GM21723 (cell line): ENCODE data around the gene TTC16.
"Not testable (repeated sequence)": the region's sequence is repeated elsewhere in the genome, so short reads cannot be mapped to it uniquely, and the experiment has no call there.

Experiments
- ATAC-seq: cut with Tn5 transposase; IDR thresholded peaks from one replicate; pipeline ENCODE4 v1.9.1; 2021; ENCODE audit warnings: mild to moderate bottlenecking, moderate library complexity; ENCODE audit not compliant: unreplicated experiment

TTC16 gene

DNA sequence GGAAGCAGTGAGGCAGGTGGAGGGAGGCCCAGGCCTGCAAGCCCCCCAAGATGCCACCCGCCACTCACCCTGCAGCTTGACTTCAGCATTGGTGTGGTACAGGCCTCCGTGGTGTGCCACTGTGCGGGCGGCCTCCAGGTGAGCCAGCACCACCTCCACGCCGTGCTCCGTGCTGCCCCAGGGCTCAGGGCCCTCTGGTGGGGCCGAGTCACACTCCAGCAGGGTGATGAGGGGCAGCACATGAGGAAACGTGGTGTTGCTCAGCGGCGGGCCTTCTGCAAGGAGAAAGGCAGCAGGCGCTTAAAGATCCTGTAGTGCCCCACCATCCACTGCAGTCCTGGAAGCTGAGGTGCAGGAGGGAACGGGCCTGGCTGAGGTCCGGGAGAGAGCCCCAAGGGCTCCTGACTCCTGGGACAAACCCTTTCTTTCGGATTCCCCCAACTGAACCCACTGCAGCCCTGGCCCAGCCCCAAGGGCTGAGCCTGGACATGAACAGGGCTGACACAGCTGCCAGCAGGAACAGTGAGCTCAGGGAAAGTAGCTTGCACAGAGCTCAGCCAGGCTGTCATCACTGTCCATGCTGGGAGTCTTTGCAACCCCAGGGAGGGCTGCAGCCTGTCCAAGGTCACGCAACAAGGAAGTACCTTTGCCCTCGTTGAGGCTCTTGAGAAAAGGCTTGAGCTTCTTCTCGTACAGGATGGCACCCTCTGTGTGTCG is 23.9 kb downstream of the TTC16 start:
- no peak for ATAC-seq

DNA sequence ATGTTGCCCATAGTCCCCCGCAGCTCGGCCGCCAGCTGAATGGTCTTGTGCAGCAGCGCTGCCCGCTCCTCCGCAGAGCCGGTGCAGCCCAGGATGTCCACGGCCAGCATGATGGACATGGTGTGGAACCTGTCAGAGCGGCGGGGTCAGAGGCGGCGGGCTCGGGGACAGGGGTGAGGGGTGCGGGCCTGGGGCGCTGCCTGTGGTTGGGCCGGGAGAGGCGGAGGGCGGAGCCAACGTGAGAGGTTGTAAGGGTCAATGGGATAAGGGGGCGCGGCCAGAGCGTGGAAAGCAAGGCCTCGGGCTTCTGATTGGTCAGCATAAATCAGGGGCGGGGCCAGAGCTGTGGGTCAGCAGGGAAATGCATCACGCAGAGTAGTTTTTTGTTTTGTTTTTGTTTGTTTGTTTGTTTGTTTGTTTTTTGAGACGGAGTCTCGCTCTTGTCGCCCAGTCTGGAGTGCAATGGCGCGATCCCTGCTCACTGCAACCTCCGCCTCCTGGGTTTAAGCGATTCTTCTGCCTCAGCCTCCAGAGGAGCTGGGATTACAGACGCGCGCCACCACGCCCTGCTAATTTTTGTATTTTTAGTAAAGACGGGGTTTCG is 26.1 kb downstream of the TTC16 start:
- ATAC-seq, result no peak

DNA sequence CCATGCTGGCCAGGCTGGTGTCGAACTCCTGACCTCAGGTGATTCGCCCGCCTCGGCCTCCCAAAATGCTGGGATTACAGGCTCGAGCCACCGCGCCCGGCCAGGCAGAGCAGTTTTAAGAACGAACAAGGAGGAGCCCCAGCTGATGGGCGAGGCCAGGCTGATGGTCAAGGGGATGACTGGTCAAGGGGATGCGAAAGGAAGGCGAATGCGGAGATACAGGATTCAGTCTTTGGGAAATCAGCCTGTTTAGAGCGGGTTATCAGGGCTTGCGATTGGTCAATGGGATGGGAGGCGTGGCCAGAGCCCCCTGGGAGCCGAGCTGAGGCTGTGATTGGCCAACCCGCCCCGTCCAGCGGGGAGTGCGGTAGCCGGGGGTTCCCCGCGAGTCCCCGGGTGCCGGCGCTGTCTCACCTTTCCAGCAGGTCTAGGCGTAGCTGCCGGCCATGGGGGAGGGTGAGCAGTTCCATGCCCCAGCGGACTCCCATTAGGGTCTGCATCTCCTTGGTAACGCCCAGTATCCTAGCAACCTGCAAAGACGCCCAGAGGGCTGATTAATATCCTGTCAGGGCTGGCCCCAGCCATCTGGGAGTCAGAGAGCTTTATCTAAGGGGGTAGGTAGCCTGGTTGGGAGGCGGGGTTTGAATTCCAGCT is 26.7 kb downstream of the TTC16 start:
- ATAC-seq, result no peak

DNA sequence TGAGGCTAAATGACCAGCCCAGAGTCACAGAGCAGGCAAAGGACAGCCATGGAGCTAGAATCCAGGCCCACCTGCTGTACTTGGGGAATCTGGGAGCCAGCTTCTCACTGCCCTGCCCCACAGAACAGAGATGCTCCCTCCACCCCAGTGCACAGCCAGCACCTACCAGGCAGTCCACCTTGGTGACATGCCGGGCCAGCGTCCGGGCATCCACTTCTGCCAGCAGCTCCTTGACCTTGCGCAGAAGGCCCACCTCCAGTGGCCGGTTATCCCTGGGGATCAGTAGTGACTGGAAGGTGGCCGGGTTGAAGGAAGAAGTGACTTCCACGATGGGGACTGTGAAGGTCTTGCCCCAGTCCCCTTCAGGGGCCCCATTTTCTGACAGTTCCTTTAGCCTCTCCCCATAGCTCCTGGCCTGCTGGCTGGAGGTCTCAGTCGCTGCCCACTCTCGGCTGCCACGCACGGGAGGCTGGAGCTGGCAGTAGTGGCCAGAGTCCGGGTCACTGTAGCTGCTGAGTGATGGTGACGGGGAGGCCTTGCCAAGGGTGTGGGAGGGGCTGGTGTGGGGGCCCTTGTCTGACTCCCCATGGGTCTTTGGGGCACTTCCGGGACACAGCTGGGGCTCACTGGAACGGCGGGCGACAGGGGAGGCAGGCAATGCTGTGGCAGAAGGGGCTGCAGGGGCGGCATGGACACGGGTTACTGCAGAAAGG is 28.7 kb downstream of the TTC16 start:
- ATAC-seq, result no peak

DNA sequence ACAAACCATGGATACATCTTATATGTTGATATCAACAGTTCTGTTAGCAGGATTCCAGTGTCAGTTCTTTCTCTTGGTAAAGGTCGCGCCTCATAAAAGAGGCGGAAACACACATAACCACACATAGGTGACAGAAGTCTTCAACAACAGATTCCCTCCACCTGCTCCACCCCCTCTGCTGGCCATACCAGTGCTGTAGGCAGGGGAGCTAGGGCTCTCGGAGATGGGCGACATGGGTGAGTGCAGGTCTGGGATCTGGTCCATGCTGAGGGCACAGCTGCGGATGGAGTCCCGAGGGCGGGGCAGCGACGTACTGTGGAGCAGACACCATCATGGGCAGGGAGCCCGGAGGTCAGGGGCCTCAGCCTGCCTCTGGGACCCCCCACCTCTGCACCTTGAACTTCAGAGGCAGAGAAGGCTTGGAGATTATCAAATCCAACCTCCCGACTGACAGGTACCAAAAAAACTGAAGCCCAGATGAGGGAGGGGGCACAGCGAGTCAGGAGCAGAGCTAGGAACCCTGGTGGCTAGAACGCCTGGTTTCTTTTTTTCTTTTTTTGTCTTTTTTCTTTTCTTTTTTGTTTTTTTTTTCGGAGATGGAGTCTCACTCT is 31.2 kb downstream of the TTC16 start:
- no peak for ATAC-seq

DNA sequence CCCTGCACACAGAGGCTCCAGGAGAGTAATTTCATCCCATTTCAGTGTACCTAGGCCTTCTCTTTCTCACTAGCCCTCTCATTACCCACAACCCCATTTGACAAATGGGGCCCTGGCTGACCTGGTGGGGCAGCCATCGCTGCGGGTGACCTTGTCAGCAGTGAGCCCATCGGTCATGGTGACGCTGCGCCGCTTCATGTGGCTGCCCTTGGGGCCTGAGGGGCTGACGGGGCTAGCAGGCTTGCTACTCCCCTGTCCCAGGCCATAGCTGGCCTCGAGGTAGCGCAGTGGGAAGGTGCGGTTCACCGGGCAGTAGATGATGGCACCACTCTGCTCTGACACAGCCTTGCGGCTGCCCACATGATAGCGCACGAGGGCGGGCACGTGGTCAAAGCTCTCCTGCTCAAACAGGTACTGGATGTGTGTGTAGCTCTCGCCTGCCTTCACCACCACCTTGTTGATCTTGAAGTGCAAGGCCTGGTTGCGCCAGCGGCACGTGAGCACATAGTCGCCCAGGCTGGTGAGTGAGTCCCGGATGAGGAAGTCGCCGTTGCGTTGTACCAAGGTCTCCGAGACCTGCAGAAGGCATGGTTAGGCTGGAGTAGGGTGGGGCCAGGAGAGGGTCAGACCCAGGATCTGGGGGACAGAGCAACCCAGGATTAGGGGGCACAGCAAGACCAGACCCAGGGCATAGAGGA is 33.4 kb downstream of the TTC16 start:
- no peak for ATAC-seq

DNA sequence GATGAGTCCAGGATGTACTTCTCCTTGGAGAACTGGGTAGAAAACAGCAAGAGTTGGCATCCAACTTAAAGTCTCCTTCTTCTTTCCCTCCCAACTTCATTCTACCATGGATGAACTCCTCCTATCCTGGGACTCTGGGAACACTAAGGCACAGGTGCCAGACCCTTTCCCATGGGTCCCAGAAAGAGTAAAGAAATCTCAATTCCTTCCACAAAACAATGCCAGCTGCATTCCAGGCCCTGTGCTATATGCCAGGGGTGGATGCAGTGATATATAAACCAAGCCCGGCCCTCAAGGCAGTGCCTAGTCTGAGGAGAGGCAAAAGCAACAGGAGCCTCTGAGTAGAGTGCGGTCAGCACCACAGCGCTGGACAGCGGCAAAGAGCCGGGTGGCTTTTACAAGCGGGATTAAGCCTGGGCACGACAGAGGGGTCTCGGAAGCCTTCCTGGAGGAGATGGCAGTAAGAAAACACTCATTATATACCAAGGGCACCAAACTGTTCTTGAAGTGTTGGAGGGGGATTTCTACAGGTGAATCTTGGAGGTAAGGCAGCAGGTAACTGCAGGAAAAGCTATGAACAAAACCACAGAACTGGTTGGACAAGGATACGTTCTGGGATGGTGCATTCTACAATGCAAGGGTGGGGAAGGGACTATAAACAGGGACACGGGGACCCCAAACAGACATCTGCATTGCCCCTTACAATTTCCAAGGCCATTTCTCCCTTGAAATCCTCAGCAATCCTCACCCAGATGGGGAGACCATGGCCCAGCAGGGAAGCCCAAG is 35.6 kb downstream of the TTC16 start:
- no peak for ATAC-seq

DNA sequence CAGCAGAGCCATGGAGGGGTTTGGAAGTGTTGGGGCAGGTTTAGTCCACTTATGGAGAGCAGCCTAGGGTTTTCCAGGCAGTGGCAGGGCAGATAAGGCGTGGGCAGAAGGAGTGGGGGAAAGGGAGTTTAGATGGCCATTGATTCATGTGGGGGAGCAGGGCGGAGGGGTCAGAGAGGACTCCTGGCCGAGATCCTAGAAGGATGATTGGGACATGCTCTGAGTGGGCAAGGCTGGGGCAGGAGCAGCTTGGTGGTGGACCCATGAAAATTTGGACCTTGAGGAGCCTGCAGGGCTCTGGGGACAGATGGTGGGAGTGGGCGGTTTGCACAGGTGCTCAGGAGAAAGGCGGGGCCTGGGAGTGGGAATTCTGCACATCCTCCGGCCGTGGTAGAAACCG is 37.3 kb downstream of the TTC16 start:
- ATAC-seq, result no peak

DNA sequence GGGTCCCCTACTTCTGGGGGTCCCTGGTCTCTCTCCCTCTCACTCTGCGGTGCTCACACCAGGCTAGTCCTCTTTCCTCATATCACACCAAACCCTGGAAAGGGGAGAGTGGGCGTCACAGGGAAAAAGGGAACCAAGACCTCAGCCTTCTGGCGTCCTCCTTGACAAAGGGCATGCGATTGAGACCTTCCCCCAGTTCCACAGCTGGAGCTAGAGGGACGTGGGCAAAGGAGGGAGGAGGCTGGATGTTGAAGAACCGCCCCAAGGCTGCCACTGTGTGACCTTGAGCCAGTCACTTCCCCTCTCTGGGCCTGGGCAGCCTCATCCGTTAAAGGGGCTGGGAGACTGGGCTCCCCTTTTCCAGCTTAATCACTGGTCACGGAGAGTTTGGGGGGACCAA is 37.7 kb downstream of the TTC16 start:
- no peak for ATAC-seq

DNA sequence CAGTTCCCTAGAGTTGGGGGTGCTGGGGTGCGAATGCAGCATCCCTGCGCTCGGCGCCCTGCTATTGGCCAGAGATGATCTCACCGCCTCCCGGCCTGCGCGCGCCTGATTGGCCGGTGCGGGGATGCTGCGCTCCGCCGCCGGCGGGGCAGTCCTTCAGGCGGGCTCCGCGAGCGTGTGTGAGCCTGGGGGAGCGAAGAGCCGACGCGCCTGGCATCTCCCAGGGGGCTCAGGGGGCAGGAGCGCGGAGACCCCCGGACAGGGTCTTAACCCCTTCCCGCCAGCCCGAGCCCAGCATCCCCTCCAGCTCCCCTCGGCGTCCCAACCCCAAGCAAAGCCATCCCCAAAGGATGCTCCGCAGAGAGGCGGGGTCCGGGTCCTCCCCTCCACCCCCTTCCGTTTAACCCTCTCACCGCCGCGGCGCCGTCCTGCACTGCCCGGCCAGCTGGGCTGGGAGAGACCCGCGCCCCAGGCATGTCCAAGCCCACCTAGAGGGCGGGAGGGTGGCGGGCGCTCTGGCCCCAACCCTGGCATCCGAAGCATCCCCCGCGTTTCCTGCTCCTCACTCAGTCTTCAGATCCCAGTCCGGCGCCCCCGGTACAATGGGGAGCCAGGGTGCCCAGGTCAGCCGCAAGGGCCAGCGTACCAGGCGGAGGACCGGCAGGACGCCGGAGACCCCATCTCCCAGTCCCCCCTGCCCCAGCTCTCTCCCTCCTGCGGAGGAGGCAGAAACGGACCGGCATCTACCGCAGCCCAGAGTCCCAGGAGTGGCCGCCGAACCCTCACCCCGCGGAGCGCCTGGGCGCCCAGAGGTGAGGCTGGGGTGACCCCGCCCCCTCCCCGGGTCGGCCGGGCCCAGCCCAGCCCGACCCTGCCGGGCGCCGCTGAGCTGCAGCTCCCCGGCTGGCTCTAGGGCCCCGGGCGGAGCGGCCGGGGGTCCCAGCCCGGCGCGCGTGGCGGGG is 38.5 kb downstream of the TTC16 start:
- ATAC-seq, result no peak

DNA sequence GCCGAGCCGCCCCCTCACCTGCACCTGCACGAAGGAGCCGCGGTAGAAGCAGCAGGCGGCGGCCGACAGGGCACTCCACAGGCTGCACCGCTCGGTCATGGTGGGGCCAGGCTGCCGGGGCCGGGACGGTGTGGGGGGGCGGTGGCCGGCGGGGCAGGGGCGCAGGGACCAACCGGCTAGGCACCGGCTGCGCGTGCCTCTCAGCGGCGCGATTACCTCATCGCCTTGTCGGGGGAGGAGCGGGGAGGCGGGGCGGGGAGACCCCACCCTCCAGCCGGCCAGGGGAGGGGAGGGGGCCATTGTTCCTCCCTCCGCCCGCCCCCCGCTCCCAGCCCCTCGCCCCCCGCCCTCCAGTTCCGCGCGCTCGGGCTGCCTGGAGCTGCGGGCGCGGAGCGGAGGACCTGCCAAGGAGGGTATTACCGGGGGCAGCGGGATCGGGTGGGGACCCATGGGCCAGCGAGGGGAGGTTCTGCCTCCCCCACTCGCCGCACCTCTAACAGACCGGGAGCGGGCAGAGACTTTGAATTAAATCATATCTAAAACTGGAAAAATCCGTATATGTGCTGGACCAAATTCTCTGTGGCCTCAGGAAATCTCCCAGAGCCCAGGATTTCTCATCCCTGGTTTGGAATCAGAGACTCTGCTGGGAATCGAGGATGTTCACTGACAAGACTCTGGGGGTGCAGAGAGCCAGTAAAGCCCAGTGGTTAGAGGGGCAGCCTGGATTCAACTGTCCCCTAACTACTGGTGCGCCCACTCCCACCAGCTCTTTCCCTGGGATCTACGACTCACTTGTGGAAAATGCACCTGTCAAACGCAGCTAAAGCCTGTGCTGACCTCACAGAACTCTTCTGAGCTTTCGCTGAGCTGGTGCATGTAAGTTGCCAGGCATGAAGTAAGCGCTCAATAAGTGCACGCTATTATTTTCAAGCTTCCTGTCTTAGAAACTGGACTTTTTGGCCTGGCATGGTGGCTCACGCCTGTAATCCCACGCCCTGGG is 39.5 kb downstream of the TTC16 start:
- ATAC-seq, result no peak

DNA sequence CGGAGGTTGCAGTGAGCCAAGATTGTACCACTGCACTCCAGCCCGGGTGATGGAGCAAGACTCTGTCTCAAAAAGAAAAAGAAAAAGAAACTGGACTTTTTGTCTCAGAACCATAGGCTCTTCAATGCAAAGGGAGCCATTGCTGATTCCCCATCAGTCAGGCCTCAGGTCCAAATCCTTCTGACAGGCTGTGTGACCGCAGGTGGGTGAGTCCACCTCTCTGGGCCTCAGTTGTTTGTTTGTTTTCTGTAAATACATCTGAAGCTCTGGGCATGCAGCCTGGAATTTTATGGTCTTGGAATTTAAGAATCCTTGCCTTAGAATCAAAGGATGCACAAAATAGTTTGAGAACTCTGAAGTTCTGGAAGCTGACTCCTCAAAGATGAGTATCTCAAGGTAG is 40.4 kb downstream of the TTC16 start:
- ATAC-seq, result no peak

DNA sequence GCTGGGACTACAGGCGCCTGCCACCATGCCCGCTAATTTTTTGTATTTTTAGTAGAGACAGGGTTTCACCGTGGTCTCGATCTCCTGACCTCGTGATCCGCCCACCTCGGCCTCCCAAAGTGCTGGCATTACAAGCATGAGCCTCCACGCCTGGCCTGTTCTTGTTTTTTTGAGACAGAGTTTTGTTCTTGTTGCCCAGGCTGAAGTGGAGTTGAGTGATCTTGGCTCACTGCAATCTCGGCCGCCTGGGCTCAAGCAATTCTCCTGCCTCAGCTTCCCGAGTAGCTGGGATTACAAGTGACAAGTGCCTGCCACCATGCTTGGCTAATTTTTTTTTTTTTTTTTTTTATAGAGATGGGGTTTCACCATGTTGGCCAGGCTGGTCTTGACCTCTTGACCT is 40.9 kb downstream of the TTC16 start:
- ATAC-seq, result not testable (repeated sequence)

DNA sequence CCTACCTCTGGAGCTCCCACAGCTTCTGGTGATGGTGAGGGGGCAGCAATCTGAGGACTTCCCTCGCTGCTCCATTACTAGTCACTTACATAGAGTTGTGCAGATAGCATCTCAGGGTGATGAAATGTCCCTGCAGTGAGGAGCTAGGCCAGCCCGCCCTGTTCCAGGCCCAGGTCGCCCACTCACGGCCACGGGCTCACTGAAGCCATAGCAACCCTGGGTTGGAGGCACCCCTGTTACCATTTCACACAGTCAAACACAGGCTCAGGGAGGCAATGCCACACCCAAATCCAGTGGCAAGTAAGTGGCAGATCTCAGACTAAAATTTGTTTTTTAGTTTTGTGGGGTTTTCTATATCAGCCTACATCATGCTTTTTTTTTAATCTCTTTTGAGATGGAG is 43.0 kb downstream of the TTC16 start:
- no peak for ATAC-seq

DNA sequence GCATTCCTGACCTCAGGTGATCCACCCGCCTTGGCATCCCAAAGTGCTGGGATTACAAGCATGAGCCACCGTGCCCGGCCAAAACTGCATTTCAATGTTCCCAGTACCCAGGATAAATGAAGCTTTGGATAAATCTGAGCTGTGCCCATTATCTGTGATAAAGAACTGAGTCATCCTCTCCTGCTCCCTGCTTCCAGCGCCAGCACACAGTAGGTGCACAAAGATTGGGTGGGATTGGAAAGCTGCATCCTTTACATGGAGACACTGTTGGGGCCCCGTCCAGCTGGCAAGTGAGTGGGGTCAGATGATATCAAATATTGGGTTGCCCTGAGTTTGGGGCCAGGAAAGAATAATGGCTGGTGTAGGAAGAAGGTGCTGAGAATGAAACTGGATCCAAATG is 45.2 kb downstream of the TTC16 start:
- ATAC-seq, result no peak

DNA sequence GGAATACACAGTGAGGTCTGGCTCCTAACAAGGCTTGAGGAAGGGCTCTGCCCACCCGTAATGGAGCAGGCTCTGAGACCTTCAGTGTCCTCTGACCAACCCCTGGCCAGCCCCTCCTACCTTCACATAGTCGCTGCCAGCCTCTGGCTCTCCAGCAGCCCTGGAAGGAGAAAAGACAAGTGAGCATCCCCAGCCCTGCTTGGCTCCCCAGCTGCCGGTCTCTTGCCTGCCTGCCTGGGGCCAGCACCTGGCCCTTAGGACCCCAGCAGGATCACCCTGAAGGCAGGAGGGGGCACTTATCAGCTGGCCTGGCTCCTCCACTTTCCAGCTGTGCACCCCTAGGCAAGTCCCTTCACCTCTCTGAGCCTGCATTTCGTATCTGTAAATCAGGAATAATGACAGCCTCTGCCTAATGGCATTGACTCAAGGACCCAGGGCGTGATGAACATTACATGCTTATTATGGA is 45.6 kb downstream of the TTC16 start:
- ATAC-seq, result no peak

DNA sequence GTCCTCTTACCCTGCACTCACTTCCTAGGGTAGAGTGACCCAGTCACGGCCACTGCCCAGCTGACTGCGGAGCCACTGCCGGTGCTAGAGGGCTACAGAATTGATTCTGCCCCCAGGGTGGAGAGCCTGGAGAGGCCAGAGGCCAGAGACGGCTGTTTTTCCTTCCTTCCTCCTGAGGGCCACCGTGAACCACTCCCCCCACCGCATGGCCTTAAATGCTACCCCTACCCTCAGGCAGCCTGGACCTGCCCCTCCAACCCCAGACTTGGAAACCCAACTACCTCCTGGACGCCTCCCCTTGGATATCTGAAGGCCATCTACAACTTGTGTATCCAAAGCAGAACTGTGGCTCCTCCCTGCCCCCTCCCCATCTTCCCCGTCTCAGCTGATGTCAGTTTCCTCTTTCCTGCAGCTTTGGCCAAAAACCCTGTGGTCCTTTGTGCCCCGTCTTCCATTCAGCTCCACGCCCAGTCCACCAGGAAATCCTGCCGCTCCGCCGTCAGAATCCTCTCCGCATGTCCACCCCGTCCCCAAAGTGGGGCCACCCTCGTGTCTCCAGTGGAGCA is 46.3 kb downstream of the TTC16 start:
- no peak for ATAC-seq
